NCI-H146 (cell line): ENCODE measurements around the gene NSFL1C.

ENCODE experiments used
- DNase-seq: peaks from one replicate; lab custom pipeline; 2025; lab: John Stamatoyannopoulos, UW

The NSFL1C gene

DNA sequence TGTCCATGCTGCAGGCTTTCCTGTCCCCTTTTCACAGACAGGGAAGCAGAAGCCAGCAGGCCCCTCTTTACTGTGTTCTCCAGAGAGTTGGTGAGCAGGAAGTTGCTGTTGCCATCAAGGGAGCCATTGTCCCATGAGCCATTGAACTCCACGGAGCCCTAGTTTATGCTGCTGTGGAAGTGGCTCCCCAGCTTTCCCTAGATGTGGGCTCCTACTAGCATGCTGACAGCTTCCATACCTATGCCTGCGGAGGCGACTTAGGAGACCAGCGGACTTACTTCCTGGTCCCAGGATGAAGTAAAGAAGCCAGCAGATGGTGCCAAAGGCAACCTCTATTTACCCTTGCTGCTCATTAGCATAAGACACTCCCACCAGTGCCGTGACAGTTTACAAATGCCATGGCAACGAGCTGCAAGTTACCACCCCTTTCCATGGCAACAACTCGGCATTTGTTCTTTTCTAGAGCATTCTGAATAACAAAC is 43.0 kb downstream of the NSFL1C start:
- DNase-seq = peak; percentile 63

DNA sequence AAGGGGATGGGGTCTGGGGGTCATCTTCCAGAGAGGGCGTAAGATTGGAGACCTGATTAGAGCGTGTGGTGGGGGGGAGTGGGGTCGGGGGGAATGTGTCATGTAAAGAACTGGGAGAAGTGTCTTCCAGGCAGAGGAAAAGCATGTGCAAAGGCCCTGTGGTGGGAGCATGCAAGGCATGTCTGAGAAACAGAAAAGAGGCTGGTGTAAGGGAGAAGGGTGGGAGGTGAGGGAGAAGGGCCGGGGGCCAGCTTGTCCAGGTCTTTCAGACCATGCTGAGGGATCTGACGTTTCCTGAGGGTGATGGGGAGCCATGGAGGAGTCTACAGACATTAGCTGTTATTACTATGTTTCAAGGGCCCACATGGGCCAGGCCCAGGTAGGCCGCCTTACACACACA is 43.4 kb downstream of the NSFL1C start:
- no peak for DNase-seq

DNA sequence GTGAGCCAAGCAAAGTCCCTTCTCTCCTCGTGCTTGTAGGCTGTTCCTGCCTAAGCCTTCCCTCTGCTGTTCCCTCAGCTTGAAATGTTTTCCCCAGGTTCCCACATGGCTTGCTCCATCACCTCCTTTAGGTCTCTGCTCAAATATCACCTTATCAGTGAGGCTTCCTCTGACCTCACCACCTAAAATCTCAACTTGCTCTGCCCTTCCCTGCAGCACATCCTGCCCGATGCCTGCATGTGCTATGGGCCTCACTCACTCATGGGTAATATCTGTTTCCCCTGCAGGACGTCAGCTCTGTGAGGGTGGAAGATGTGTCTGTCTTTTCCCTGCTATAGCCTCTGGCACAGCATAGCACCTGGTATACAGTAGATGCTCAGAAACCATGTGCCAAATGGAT is 43.9 kb downstream of the NSFL1C start:
- DNase-seq = no peak

DNA sequence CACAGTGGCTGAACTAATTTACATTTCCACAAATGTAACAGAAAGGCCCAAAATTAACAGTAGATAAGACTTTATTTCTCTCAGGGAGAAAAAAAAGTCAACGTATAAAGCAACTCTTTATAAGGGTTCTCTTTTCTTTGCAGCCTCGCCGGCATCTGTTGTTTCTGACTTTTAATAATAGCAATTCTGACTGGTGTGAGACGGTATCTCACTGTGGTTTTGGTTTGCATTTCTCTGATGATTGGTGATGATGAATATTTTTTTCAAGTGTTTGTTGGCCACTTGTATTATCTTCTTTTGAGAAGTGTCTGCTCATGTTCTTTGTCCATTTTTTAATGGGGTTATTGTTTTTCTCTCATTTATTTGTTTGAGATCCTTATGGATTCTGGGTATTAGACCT is 46.6 kb downstream of the NSFL1C start:
- no peak for DNase-seq

DNA sequence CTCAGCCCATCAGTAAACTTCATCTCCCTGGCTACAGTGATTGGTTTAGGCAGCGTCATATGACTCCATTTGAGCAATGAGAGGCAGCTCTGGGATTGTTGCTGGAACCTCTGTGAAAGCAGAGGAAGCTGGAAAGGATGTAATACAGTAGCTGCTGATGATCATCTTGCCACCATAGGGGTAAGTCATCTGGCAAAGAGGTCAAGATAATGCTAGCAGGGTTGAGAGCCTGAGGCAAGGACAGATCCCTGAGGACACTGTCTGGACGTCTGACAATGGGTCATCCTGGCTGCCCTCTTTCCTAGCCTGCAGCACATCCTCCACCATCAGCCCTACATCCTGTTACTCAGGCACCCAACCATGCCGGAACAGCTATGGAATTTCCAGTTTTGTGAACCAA is 48.3 kb downstream of the NSFL1C start:
- DNase-seq = no peak

DNA sequence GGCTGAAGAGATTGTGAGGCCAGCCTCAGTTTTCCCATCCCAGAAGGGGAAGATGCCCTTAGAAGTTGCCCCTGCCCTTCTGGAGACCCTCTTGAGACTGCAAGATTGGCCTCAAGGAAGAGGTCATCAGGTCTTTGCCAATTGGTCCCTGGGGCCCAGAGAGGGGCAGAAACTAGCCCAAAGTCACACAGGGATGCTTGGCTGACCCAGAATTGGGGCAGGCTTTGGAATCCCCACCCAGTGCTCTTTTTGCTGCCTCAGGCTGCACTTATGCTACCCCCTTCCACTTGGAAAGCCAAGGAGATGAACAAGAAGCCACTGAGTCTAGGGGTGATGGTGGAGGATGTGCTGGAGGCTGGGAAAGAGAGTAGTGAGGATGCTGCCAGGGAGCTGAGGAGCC is 48.9 kb downstream of the NSFL1C start:
- DNase-seq = no peak

DNA sequence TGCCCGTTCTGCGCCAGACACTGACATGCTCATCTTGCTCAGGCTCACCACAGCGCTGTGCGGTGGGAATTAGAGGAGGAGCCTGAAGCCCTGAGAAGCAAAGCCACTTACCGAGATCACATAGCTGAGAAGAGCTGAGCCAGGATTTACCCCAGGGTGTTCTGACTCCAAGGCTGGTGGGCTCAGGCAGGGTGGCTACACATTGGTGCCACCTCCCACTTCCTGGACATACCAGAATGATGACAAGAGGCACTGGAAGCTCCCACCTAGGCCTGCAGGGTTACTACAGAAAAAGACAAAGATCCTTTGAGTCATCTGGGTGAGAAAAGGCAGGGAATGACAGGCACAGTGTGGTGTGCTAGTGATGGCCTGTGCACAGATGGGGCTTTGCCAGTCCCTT is 49.4 kb downstream of the NSFL1C start:
- no peak for DNase-seq

DNA sequence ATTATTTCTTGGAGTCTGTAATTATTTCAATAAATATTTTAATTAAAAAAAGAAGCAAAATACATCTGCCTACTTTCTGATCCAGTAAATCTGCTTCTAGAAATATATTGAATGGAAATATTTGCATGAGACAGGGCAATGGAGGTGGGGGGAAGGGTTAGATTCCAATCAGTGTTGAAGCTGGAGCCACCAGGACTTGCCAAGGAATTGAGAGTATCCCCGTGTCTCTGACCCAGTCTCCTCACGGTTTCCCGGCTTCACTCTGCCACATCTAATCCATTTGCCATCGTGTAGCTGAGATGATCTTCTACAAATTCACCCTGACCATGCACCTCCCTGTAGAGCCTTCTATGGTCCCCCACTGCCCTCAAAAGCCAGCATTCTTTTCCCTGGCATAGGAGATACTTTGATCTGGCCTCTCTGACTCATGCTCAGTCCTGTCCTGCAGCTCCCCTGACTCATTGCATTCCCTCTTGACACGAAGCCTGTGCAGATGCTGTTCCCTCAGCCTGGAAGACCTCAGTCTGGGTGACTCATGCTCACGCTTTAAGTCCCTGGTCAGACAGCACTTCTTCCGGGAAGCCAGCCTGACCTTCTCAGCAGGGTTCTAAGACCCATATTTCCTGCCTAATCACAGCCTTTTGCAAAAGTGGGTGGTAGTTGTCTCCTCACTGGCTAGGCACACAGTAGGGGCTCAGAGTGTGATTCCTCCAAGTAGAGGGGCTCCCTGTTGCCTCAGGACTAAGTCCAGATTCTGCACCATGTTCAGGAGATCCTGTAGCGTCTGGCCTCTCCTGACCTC is 50.8 kb downstream of the NSFL1C start:
- DNase-seq = no peak

DNA sequence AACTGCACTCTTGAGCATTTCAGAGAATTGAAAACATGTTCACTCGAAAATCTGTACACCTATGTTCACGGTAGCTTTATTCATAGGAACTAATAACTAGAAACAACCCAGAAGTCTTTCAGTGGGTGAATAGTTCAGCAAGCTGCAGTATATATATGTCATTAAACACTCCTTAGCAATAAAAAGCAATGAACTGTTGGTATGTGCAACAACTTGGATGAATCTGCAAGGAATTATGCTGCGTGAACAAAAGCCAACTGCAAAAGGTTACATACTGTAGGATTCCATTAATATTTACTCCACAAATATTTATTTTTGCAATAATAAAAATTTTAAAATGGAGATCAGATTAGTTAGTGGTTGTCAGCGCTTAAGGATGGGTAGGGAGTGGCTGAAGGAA is 51.7 kb downstream of the NSFL1C start:
- DNase-seq = no peak

DNA sequence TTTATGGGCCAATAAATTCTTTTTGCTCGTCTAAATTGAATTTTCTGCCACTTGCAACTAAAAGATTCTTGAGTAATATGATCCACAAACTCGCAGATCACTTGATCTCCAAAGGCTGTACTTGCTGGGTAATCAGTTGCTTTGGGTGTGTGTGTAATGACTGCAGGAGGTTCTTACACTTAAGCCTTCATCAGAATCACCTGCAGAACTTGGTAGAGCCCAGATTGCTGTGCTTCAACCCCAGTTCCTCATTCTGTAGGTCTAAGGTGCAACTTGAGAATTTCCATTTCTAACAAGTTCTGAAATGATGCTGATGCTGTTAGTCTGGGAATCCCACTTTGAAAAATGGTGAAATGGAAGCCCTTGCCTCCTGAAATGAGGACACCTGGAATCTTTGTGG is 60.8 kb downstream of the NSFL1C start:
- no peak for DNase-seq

DNA sequence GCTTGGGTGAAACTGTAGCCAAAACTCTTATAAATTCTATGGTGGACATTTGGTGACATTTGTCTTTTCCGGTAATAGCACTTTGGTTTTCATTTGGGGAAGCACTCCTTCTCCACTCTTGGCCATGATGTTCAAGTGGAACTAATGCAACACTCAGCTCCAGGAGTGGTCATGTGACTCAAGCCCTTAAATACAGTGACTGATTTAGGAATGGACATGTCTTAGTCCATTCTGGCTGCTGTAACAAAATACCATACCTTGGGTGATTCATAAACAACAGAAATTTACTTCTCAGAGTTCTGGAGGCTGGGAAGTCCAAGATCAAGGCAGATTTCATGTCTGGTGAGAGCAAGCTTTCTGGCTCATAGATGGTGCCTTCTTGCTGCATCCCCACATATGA is 63.0 kb downstream of the NSFL1C start:
- no peak for DNase-seq

DNA sequence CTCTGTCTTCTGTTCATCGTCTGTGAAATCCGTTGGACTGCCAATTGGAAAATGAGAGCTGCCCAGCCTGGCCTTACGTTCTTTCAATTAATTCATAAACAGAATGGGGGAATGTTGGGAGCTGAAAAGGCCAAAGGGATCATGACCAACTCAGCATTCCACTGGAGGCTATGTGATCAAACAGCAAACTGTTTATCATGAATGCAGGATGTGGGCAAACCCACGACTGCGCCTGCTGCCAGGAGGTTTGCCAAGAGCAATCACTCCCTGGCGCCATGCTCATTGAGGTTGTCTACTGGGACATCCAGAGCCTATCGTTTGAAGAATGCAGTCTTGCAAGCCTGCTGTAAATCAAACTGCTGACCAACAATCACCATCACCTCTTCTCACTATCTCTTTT is 64.5 kb downstream of the NSFL1C start:
- no peak for DNase-seq

DNA sequence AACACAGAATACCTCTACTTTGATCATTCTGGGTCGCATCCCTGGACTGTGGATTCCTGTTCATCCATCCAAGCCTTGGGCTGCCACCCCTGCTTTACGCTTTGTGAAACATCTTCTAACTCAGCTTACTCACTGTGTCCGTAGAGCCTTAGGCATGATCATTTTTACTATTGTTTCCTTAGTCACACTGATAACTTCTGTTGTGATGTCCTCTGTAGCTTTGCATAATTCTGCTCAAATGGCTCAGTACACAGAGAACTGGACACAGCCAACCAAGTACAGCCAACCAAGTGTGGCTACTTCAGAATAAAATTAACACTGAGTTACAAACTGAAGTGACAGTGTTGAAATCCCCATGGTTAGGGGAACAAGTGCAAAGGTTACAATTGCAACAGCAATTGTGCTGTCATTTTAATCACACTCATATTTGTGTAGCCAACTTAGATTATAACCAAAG is 65.2 kb downstream of the NSFL1C start:
- DNase-seq = no peak

DNA sequence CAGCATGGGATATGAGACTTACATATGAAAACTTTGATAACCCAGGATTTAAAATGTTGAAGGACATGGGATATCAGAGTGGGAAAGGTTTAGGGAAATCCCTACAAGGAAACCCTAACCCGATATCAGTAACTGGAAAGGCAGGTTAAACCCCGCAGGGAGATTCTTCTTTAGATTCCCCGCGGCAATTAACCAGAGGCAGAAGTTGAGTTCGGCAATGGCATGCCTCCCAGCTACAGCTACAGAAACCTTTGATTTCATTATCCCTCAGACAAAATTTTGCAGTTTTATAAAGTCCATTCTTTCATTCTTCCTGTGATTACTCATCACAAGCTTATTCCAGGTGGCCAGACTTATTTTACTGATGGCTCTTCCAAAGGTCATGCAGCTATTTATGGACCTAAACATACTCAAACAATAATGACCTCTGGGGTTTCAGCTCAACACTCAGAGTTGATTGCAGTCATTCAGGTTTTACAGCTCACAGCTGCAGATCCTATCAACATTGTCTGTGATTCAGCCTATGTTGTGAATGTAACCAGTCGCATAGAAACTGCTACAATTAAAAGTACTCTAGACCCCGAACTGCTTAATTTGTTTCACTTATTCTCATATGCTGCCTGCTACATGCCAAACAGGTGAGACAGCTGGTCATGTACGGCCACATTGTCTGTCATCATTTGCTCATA is 66.8 kb downstream of the NSFL1C start:
- peak; percentile 90 for DNase-seq

DNA sequence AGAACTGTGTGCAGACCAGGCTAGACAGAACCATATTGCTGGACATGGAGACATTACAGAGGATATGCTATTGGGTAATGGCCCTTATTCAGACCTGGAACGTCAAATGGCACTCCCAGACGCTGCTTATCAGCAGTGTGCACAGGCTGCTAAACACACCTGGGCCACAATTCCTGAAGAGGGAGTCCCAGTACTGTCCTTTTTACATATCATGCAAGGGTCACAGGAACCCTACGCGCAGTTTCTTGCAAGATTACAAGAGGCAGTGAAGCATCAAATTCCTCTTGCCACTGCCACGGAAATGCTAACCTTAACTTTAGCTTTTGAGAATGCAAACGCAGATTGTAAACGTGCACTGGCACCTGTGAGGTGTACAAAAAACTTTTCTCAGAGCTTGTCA is 68.5 kb downstream of the NSFL1C start:
- peak; percentile 45 for DNase-seq

DNA sequence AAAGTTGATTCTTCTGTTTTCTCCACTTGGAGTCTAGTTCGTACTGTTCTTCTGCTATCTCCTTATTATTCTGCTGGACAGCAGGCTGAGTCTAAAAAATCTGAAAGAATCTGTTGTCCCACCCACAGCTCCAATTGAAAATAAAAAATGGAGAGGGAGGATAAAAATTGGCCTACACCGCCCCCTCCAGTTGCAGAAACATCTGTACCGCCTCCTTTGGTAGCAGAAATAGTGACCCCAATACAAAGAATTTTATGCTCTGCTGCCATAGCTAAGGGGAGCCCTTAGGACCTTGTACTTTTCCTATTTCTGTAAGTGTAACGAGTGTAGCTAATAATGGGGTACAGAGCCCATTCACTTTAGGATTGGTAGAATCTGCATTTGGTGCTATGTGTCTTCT is 68.9 kb downstream of the NSFL1C start:
- DNase-seq = no peak

DNA sequence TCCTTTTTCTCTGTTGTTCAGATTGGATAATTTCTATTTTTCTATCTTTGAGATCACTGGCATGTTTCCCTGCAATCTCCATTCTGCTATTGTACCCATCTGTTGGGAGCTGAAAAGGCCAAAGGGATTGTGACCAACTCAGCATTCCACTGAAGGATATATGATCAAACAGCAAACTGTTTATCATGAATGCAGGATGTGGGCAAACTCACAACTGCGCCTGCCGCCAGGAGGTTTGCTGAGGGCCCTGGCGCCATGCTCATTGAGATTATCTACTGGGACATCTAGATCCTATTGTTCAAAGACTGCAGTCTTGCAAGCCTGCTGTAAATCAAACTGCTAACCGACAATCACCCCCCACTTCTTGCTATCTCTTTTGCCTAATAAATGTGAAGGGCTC is 69.9 kb downstream of the NSFL1C start:
- no peak for DNase-seq

DNA sequence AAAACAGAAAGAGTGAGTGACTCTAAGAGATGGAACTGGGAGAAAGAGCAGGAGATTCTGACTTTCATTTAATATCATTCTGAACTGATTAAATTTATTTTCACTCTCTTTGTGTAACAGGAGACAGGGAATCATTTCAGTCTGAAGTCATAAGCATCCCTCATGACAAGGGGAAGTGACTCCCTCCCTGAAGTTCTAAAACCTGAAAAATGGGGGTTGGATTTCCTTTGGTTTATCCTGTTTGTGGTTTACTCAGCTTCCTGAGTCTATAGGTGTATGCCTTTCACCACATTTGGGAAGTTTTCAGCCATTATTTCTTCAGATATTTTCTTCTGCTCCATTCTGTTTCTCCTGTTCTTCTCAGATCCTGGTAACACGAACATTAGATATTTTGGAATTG is 70.4 kb downstream of the NSFL1C start:
- no peak for DNase-seq

DNA sequence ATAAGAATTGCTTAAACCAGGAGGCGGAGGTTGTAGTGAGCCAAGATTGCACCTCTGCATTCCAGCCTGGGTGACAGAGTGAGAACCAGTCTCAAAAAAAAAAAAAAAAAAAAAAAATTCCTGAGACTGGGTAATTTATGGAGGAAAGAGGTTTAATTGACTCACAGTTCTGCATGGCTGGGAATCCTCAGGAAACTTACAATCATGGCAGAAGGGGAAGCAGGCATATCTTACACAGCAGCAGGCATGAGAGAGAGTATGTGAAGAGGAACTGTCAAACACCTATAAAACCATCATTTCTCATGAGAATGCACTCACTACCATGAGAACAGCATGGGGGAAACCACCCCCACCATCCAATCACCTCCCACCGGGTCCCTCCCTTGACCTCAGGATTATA is 72.0 kb downstream of the NSFL1C start:
- no peak for DNase-seq

DNA sequence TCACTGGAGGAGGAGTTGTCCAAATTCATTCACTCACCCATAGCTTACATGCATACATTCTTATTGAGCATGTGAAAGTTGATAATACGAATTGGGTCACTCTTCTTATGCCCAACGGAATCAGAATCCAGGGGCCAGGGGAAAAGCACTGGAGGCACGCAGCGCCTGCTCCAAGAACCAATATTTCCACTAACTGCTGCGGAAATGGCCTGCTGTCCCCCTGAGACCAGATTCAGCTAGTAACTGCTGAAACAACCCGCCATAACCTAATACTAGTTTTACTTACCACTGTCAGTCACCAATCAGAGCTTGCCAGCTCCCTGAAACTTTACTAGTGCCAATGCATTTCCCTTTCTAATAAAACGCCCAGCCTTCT is 73.2 kb downstream of the NSFL1C start:
- DNase-seq = no peak

DNA sequence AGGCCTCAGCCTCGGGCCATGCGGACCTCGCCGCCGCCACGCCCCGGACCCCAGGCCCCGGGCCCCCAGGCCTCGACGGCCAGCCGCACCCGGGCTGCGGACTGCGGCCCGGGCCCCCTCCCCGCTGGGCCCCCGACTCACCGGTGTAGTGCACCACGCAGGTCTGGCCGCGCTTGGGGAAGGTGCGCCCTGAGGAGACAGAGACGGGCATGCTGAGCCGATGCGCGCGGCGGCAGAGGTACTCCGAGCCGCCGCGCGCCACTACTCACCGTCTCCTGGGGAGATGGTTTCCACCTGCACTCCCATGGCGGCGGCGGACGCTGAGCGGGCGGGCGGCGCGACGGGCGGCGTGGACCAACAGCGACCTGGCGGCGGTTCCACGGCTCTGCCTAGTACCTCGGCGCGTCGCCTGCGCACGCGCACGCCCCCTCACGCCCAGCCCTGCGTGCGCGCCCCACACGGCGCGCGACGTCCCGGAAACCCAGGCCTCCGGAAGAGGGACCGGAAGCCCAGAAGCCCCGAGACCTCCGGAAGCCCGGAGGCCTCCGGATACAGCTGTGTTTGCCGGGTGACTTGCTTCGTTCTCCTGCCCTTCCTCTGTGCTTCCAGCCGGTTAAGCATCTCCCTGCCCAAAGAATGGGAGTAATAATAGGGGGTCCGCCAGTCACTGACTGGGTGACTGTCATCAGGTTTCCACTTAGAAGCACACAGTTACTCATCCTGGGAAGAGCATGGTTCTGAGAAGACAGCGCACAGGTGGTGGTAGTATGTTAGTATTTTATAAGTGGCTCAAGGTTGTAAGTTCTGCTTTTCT is 73.7 kb downstream of the NSFL1C start, which contains the start of gene FKBP1A:
TSS of gene FKBP1A (minus strand) at position 362 of the 814 bp plus-strand sequence. CDS start at position 306, 56 bp downstream.
- peak; percentile 93 for DNase-seq

DNA sequence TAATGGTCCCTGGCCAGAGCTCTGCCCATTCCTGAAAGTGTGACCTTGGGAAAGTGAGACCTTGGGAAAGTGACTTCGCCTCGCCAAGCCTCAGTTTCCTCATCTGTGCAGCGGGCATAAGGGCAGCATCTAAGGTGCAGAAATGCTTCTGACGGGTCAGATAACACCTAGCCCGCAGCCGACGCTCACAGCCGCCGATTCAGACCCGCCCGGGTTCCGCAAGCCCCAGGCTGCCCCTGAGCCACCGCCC is 74.3 kb downstream of the NSFL1C start:
- peak; percentile 51 for DNase-seq
